Measurements from ENCODE around the gene KIF25. TPM values are rescaled to one million over a fixed set of nuclear protein-coding genes. Genes with fewer than 3 reads are reported as not detected.

KIF25 gene
- total and polyA plus RNA-seq, 7 donors, result 0.50 to 0.54 TPM; not detected in 5

- no peak for TF ChIP-seq POLR2AphosphoS5 (IDR thresholded peaks at IDR 0.05)
- no peak for TF ChIP-seq EP300 (IDR thresholded peaks at IDR 0.05)
- TF ChIP-seq CTCF (IDR thresholded peaks at IDR 0.05), result no peak
- TF ChIP-seq POLR2A (IDR thresholded peaks at IDR 0.05), result no peak
- Histone ChIP-seq H3K9me3 (no peaks in the 10 kb centered on the region), H3K4me1 (no peaks in the 10 kb centered on the region), H3K36me3 (peaks cover 2 to 28% (median 8%) of the 10 kb centered on the region in 4 donors), H3K4me3 (no peak overlapping the region), H3K27ac (no peak overlapping the region), H3K27me3 (no peaks in the 10 kb centered on the region)
- intact Hi-C loops (cut with DNase I), result no loop called here
- DNase-seq, result no peak
- WGBS, 2 donors, result 90 to 93% methylated on average over 8 of the region's 8 CpGs
Observed at GRCh38 chr6:167956983-167957492, 40.4 kb upstream of the KIF25 start.

- Histone ChIP-seq H3K9me3 (no peaks in the 10 kb centered on the region), H3K27me3 (no peaks in the 10 kb centered on the region), H3K27ac (no peak overlapping the region), H3K4me3 (no peak overlapping the region), H3K4me1 (no peaks in the 10 kb centered on the region), H3K36me3 (peaks cover 0 to 27% (median 4%) of the 10 kb centered on the region in 4 donors)
- intact Hi-C loops (cut with DNase I), result no loop called here
- no peak for DNase-seq
- WGBS, 2 donors, result 90 to 94% methylated on average over 6 of the region's 6 CpGs
- TF ChIP-seq EP300 (IDR thresholded peaks at IDR 0.05) (no peak), POLR2AphosphoS5 (IDR thresholded peaks at IDR 0.05) (no peak), POLR2A (IDR thresholded peaks at IDR 0.05) (no peak)
Observed at GRCh38 chr6:167957626-167958025, 39.8 kb upstream of the KIF25 start.

GRCh38 chr6:167960579-167960978 lies 36.9 kb upstream of the KIF25 start:
- no peaks in the 10 kb centered on the region for H3K9me3 ChIP-seq
- no peaks in the 10 kb centered on the region for H3K4me1 ChIP-seq
- DNase-seq, result no peak
- H3K27ac ChIP-seq, result no peak overlapping the region
- H3K36me3 ChIP-seq, result peaks cover 2 to 33% (median 7%) of the 10 kb centered on the region in 4 donors
- intact Hi-C loops (cut with DNase I), result no loop called here
- H3K4me3 ChIP-seq, result no peak overlapping the region
- TF ChIP-seq POLR2A (IDR thresholded peaks at IDR 0.05), result peak in 1 of 2 donors; percentile 13
- TF ChIP-seq EP300 (IDR thresholded peaks at IDR 0.05), result no peak
- no peaks in the 10 kb centered on the region for H3K27me3 ChIP-seq
- 80 to 90% methylated on average over 5 of the region's 5 CpGs for WGBS, 2 donors

GRCh38 chr6:167962711-167963110 lies 34.8 kb upstream of the KIF25 start:
- H3K9me3 ChIP-seq, result no peaks in the 10 kb centered on the region
- peaks cover 8 to 47% (median 19%) of the 10 kb centered on the region in 4 donors for H3K36me3 ChIP-seq
- H3K4me3 ChIP-seq, result no peak overlapping the region
- no peaks in the 10 kb centered on the region for H3K4me1 ChIP-seq
- TF ChIP-seq POLR2A (IDR thresholded peaks at IDR 0.05), result no peak
- TF ChIP-seq EP300 (IDR thresholded peaks at IDR 0.05), result no peak
- no peak for TF ChIP-seq CTCF (IDR thresholded peaks at IDR 0.05)
- TF ChIP-seq POLR2AphosphoS5 (IDR thresholded peaks at IDR 0.05), result no peak
- 34 to 77% methylated on average over 5 of the region's 5 CpGs for WGBS, 2 donors
- H3K27ac ChIP-seq, result no peak overlapping the region
- intact Hi-C loops (cut with DNase I), result no loop called here
- H3K27me3 ChIP-seq, result no peaks in the 10 kb centered on the region
- DNase-seq, result no peak

GRCh38 chr6:167963589-167964057 lies 33.8 kb upstream of the KIF25 start:
- H3K27ac ChIP-seq, result no peak overlapping the region
- 85 to 94% methylated on average over 8 of the region's 8 CpGs for WGBS, 2 donors
- DNase-seq, result no peak
- intact Hi-C loops (cut with DNase I), result no loop called here
- no peaks in the 10 kb centered on the region for H3K4me1 ChIP-seq
- H3K4me3 ChIP-seq, result no peak overlapping the region
- no peaks in the 10 kb centered on the region for H3K27me3 ChIP-seq
- TF ChIP-seq CTCF (IDR thresholded peaks at IDR 0.05), result no peak
- no peak for TF ChIP-seq EP300 (IDR thresholded peaks at IDR 0.05)
- TF ChIP-seq POLR2A (IDR thresholded peaks at IDR 0.05), result no peak
- no peak for TF ChIP-seq POLR2AphosphoS5 (IDR thresholded peaks at IDR 0.05)
- peaks cover 8 to 55% (median 19%) of the 10 kb centered on the region in 4 donors for H3K36me3 ChIP-seq
- no peaks in the 10 kb centered on the region for H3K9me3 ChIP-seq
